T47D (cell line): Measurements from ENCODE around the gene DDX39A.
"Not testable (repeated sequence)": the region's sequence is repeated elsewhere in the genome, so short reads cannot be mapped to it uniquely, and the experiment has no call there.

Source experiments
- DNase-seq, 2 experiments: peaks; one replicate each; pipeline versions ENCODE4 v3.0.0 to v3.0.0-alpha.2; 2011 to 2012; ENCODE audit warnings: low read depth in 1 of 2, low spot score in 1 of 2
- JUND ChIP-seq: IDR thresholded peaks from 2 replicates; pipeline ENCODE4 v1.6.1; 2012; ENCODE audit warnings: low read depth
- in situ Hi-C: cut with HindIII; loops from 2 replicates; pipeline ENCODE4 v1.10.0; 2016; ENCODE audit warnings: low sequenced_read_pairs, low pct_unique_long_range_greater_than_20kb

DDX39A gene

GRCh38 chr19:14383661-14384555, 35.2 kb downstream of the DDX39A start:
- in situ Hi-C loops: no loop called here
- DNase-seq: no peak
- TF ChIP-seq JUND: no peak

DNA sequence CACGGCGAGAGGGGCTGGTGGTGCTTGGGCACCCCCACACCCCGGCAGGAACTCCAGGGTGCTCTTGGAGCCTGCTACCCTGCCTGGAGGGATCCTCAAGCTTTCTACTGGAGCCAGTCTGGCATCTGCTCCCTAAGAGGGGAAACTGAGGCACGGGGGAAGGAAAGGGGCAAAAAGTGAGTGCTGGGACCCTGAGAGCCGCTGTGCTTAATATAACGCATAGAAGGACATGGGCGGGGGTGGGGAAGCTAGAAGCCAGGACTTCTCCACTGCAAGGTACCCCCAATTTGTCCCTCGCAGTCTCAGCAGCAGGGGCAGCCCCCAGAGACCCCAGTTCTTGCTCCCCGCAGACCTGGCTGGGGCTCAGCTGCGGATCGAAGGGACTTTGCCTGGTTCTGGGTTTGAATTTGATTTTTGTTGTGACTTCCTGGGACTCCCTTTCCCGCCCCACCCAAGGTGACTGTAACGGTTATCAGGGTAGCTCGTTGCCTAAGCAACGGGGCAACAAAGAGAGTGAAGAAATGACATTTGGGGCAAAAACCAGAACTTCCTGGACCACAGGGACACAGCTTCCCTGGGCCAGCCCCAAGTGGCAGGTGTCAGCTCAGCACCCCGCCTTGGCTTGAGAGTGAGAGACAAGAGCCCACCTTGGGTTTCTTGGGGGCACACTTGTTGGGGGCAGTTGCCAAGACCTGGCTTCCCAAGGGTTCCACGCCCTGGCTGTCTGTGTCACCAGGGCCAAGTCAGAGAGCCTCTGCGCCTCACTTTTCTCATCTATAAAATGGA, 37.3 kb downstream of the DDX39A start:
- no peak for DNase-seq
- no peak for TF ChIP-seq JUND
- in situ Hi-C loops: no loop called here

DNA sequence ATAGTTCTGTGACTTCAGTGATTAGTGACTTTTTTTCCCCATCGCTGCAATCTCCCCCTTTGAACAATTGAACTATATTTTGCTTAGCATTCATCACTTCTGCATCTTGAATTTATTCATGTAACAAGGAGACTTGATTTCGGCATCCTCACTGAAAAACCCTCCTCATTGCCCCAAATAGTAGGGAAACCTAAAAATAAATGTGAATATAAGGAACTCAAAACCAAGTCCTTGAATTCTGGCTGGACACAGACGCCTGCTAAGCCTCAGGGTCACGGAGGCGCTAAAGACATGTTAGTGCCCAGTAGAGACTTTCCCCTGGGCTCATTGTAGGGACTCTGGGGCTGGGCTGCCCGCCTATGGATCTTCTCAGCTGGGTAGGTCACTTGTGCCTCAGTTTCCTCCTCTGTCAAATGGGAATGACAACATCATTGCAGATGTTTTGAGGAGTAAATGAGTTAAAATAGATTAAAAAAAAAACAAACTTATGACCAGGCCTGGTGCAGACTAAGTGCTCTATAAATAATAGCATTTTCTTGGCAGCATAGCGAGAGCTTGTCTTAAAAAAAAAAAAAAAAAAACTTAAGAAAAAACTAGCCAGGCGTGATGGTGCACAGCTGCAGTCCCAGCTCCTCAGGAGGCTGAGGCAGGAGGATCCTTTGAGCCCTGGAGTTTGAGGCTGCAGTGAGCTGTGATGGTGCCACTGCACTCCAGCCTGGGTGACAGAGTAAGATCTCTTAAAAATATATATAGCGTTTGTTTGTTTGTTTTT, 39.7 kb downstream of the DDX39A start:
- no peak for TF ChIP-seq JUND
- in situ Hi-C loops: no loop called here
- no peak for DNase-seq

- no peak for DNase-seq
Measured at GRCh38 chr19:14378890-14379289, 40.3 kb downstream of the DDX39A start.

GRCh38 chr19:14377883-14378328, 41.2 kb downstream of the DDX39A start:
- in situ Hi-C loops: no loop called here
- DNase-seq: peak in 1 of 2 experiments; percentile 23
- TF ChIP-seq JUND: no peak

More at GRCh38 chr19:14378890-14379289, 40.3 kb downstream of the DDX39A start:
- in situ Hi-C loops: no loop called here
- no peak for TF ChIP-seq JUND

- DNase-seq: no peak
- no peak for TF ChIP-seq JUND
- in situ Hi-C loops: no loop called here
Measured at GRCh38 chr19:14375582-14376291, 43.4 kb downstream of the DDX39A start.

GRCh38 chr19:14375055-14375581, 44.0 kb downstream of the DDX39A start:
- in situ Hi-C loops: no loop called here
- DNase-seq: no peak
- TF ChIP-seq JUND: no peak

- in situ Hi-C loops, DNase-seq: not testable (repeated sequence)
Measured at GRCh38 chr19:14374313-14374712, 44.8 kb downstream of the DDX39A start.

DNA sequence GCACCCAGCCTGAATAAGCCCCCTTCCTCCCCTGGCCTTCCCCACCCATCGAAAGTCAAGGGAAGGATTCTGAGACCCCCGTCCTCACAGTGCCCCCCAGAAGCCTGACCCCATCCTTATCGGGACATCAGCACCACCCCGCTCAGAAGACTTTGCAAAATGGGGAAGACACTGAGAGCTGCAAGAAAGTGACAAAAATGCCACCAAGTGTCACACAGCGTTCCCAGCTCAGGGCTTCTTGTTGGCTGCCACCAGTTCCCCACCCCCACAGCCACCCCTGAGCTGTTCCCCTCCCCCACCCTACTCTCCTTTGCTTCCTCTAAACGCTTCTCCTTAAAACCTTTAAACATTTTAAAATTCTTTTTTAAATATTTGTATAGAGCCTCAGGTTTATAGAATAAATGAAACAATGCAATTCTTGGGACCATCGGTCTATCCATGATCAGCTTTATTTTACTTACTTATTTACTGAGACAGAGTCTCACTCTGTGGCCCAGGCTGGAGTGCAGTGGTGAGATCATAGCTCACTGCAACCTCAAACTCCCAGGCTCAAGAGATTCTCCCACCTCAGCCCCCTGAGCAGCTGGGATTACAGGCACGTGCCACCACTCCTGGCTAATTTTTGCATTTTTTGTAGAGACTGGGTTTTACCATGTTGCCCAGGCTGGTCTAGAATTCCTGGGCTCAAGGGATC, 46.6 kb downstream of the DDX39A start:
- DNase-seq, in situ Hi-C loops: not testable (repeated sequence)

- DNase-seq: no peak
- in situ Hi-C loops: no loop called here
- no peak for TF ChIP-seq JUND
Measured at GRCh38 chr19:14371301-14371821, 47.8 kb downstream of the DDX39A start.

- in situ Hi-C loops: no loop called here
- no peak for DNase-seq
- no peak for TF ChIP-seq JUND
Measured at GRCh38 chr19:14370940-14371280, 48.2 kb downstream of the DDX39A start.
